ENCODE measurements around the gene EXOSC7. TPM values are rescaled to one million over a fixed set of nuclear protein-coding genes. Genes with fewer than 3 reads are reported as not detected.

EXOSC7 gene
- total and polyA plus RNA-seq, 7 donors, result 27.8 to 54.8 (median 39.4) TPM

DNA sequence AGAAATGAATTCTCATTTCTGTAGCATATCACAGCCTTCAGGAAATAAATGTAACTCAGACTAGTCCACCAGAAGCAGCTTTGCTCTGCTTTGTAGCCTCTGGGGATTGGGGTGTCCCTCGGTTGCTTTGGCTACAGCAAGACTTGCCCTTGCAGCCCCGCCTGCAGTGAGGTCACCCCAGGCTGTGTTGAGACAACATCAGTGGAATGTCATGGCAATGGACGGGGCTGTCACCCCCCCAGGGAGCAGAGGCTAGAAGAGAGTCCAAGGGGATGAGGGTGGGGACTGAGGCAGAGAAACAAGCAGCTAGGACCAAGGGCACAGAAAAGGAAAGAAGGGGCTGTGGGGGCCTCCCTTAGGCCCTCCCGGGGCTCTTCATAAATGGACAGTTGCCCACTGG is 50.9 kb downstream of the EXOSC7 start:
- H3K9me3 ChIP-seq, result no peaks in the 10 kb centered on the region
- ATAC-seq (peak; percentile 39 to 69 (median 60)), DNase-seq (peak; percentile 86 to 93)
- peaks cover 0 to 15% (median 3%) of the 10 kb centered on the region in 3 donors for H3K27me3 ChIP-seq (ENCODE audit: insufficient read depth in 3 of 3, low read length in 2 of 3)
- peak overlapping the region; percentile 57 for H3K27ac ChIP-seq
- no peaks in the 10 kb centered on the region for H3K36me3 ChIP-seq (ENCODE audit: insufficient read depth in 1 of 2, low read depth in 1 of 2)
- TF ChIP-seq, protein P1, sequence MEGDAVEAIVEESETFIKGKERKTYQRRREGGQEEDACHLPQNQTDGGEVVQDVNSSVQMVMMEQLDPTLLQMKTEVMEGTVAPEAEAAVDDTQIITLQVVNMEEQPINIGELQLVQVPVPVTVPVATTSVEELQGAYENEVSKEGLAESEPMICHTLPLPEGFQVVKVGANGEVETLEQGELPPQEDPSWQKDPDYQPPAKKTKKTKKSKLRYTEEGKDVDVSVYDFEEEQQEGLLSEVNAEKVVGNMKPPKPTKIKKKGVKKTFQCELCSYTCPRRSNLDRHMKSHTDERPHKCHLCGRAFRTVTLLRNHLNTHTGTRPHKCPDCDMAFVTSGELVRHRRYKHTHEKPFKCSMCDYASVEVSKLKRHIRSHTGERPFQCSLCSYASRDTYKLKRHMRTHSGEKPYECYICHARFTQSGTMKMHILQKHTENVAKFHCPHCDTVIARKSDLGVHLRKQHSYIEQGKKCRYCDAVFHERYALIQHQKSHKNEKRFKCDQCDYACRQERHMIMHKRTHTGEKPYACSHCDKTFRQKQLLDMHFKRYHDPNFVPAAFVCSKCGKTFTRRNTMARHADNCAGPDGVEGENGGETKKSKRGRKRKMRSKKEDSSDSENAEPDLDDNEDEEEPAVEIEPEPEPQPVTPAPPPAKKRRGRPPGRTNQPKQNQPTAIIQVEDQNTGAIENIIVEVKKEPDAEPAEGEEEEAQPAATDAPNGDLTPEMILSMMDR (IDR thresholded peaks at IDR 0.05), result no peak
- intact Hi-C loops (cut with DNase I), result no loop called here
- peak overlapping the region; percentile 57 for H3K4me3 ChIP-seq
- 22 to 32% (median 31%) methylated on average over 4 of the region's 4 CpGs for WGBS, 3 donors
- peaks cover 15% of the 10 kb centered on the region for H3K4me1 ChIP-seq

DNA sequence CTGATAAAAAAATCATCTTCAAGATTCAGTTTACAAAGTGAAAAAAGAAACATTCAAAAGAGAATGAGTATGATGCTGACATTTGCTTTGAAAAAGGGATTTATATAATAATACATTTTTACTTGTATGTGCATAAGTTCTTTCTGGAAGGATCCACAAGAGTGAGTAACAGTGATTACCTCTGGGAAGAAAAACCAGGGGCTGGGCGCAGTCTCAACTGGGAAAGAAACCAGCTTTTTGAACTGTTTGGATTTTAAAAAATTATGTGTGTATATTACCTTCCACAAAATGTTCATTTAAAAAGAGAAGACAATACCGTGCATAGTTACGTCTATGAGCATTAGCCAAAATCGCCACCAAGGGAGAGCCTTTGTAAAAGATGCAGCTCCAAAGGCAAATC is 51.4 kb downstream of the EXOSC7 start:
- Histone ChIP-seq H3K4me1 (peaks cover 14% of the 10 kb centered on the region), H3K9me3 (no peaks in the 10 kb centered on the region), H3K4me3 (peak overlapping the region; percentile 57), H3K36me3 (ENCODE audit: insufficient read depth in 1 of 2, low read depth in 1 of 2) (no peaks in the 10 kb centered on the region), H3K27ac (no peak overlapping the region), H3K27me3 (ENCODE audit: insufficient read depth in 3 of 3, low read length in 2 of 3) (peaks cover 0 to 15% (median 3%) of the 10 kb centered on the region in 3 donors)
- 73 to 76% (median 76%) methylated on average over 4 of the region's 4 CpGs for WGBS, 3 donors
- no peak for DNase-seq
- no peak for ATAC-seq
- intact Hi-C loops (cut with DNase I), result no loop called here
- TF ChIP-seq, protein P1 (IDR thresholded peaks at IDR 0.05), result no peak

DNA sequence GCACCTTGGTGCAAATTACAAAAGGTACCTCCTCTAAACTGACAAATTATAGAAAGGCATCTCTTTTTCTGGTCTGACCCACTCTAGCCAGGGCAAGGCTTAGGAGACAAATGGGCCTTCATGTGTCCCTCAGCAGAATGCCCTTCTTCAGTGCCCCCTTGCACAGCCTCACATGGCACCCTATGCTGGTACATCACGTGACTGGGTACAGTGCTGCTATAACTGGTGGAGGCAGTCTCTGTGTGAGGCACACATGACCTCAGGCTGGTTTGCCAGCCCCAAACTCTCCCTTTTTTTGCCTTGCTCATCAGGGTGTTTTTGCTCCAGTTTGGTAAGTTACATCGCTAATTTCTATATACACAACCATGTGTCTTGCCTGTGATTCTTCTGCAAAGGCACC is 53.2 kb downstream of the EXOSC7 start:
- DNase-seq, result no peak
- no peak for ATAC-seq
- peaks cover 14% of the 10 kb centered on the region for H3K4me1 ChIP-seq
- peak overlapping the region; percentile 10 for H3K27ac ChIP-seq
- H3K36me3 ChIP-seq (ENCODE audit: insufficient read depth in 1 of 2, low read depth in 1 of 2), result no peaks in the 10 kb centered on the region
- intact Hi-C loops (cut with DNase I), result no loop called here
- peaks cover 0 to 15% (median 3%) of the 10 kb centered on the region in 3 donors for H3K27me3 ChIP-seq (ENCODE audit: insufficient read depth in 3 of 3, low read length in 2 of 3)
- 73 to 80% (median 76%) methylated on average over 2 of the region's 2 CpGs for WGBS, 3 donors
- TF ChIP-seq, protein P1 (IDR thresholded peaks at IDR 0.05), result no peak
- no peaks in the 10 kb centered on the region for H3K9me3 ChIP-seq
- peak overlapping the region; percentile 25 for H3K4me3 ChIP-seq

DNA sequence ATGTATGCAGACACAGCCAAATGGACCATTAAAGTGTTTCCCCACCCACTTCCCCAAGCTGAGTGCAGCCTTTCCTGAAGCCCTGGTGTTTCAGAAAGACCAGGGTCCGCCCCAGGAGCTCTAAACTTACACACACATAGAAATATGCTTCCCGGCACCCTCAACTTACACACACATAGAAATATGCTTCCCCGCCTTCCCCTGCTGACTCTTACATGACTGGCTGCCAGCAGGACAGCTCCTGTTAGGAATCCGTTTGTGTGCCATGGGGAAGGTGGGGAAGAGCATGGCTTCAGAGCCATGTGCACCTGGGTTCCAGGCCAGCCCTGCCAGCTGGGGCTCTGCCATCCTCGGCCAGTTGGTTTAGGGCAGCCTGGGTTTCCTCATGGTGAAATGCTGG is 53.6 kb downstream of the EXOSC7 start:
- intact Hi-C loops (cut with DNase I), result loop anchor here in 1 of 2 donors (10.0 kb wide), 1 partner anchor 465 kb away; no protein-coding TSS in a partner anchor
- Histone ChIP-seq H3K27me3 (ENCODE audit: insufficient read depth in 3 of 3, low read length in 2 of 3) (peaks cover 0 to 15% (median 3%) of the 10 kb centered on the region in 3 donors), H3K36me3 (ENCODE audit: insufficient read depth in 1 of 2, low read depth in 1 of 2) (no peaks in the 10 kb centered on the region), H3K9me3 (no peaks in the 10 kb centered on the region), H3K4me3 (peak overlapping the region; percentile 25), H3K4me1 (peaks cover 10% of the 10 kb centered on the region), H3K27ac (peak overlapping the region; percentile 11)
- TF ChIP-seq, protein P1 (IDR thresholded peaks at IDR 0.05), result no peak
- ATAC-seq, result no peak
- WGBS, 3 donors, result 66 to 75% (median 70%) methylated on average over 5 of the region's 5 CpGs
- no peak for DNase-seq

DNA sequence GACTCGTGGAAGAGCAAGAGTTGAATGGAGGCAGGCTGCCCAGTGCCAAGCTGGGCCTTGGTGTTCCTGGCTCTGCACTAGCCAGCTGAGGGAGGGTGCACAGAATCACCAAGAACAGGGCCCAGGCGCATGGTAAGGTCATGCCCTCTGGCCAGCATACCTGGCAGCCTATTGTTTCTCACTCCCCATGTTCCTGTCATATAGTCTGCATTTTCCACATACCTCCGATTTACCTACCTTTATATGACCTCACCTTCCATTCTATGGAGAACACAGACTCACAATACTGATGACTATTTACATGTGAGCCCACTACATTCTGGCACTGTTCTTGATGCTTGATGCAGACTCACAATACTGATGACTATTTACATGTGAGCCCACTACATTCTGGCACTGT is 55.5 kb downstream of the EXOSC7 start:
- Histone ChIP-seq H3K27ac (no peak overlapping the region), H3K36me3 (ENCODE audit: insufficient read depth in 1 of 2, low read depth in 1 of 2) (no peaks in the 10 kb centered on the region), H3K27me3 (ENCODE audit: insufficient read depth in 3 of 3, low read length in 2 of 3) (peaks cover 0 to 15% (median 0%) of the 10 kb centered on the region in 3 donors), H3K4me3 (no peak overlapping the region), H3K9me3 (no peaks in the 10 kb centered on the region), H3K4me1 (peaks cover 6% of the 10 kb centered on the region)
- WGBS, 3 donors, result 72 to 82% (median 80%) methylated on average over 3 of the region's 3 CpGs
- DNase-seq, result no peak
- TF ChIP-seq, protein P1 (IDR thresholded peaks at IDR 0.05), result no peak
- intact Hi-C loops (cut with DNase I), result loop anchor here in 1 of 2 donors (10.0 kb wide), 1 partner anchor 463 kb away; no protein-coding TSS in a partner anchor
- no peak for ATAC-seq

Data from psoas muscle (tissue), 8 donors.